ENCODE measurements around the gene PLOD2.

GRCh38 chr3:146156666-146157314 is 4.2 kb downstream of the PLOD2 start:
- TF ChIP-seq EZH2phosphoT487 (IDR thresholded peaks at IDR 0.05; ENCODE audit: low read length) (no peak), CTCF (IDR thresholded peaks at IDR 0.05; ENCODE audit: low read length) (no peak)
